GM19351 (cell line): Measurements from ENCODE around the gene YIPF4.
"Not testable (repeated sequence)": the region's sequence is repeated elsewhere in the genome, so short reads cannot be mapped to it uniquely, and the experiment has no call there.

Experiments
- ATAC-seq: cut with Tn5 transposase; IDR thresholded peaks from one replicate; pipeline ENCODE4 v1.9.1; 2021; ENCODE audit warnings: mild to moderate bottlenecking, moderate library complexity; ENCODE audit not compliant: unreplicated experiment

The YIPF4 gene

DNA sequence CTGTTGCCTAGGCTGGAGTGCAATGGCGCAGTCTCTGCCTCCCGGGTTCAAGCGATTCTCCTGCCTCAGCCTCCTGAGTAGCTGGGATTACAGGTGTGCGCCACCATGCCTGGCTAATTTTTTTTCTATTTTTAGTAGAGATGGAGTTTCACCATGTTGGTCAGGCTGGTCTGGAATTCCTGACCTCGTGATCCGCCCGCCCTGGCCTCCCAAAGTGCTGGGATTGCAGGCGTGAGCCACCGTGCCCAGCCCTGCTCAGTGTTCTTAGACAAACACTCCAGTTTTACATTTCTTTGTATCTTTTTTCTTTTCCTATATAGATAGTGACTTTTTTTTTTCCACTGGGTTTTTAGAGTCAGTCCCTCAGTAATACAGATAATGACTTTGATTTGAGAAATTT is 86.6 kb downstream of the YIPF4 start:
- ATAC-seq, result not testable (repeated sequence)

DNA sequence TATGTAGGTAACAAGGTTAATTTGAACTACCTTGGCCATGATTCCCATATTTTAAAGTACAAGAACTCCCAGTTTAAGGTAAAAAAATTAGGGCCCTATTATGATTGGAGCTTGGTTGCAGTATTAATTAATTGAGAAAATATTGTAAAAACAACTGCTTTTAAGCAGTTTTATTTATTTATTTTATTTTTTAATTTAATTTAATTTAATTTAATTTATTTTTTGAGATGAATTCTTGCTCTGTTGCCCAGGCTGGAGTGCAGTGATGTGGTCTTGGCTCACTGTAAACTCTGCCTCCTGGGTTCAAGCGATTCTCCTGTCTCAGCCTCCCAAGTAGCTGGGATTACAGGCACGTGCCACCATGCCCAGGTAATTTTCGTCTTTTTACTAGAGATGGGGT is 88.0 kb downstream of the YIPF4 start:
- ATAC-seq, result not testable (repeated sequence)
